ENCODE measurements around the gene HES3.

The HES3 gene

DNA sequence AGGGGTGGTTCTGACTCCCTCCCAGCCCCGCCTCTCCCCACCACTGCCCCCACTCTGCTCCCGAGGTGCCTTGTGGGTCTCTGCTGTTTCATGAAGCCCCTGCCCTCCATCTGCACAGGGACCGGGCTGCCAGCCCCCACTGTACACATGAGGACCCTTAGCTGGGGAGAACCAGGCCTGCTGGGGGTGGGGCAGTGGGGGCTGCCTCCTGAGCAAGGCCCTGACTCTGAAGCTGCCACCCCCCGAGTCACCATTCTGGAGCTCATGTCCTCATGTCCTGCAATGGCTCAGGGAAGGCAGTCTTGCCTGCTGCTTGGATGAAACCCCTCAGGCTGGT lies 8.4 kb downstream of the HES3 start:
- Histone ChIP-seq H3K4me1 (ENCODE audit: control insufficient read depth in 1 of 2, insufficient read depth in 2 of 2, low read length in 2 of 2) (peaks cover 0 to 5% of the 10 kb centered on the region in 2 donors), H3K9me3 (ENCODE audit: control insufficient read depth in 1 of 2, low read length in 2 of 2) (no peaks in the 10 kb centered on the region), H3K9ac (ENCODE audit: low read depth in 1 of 2, low read length in 2 of 2) (no peak overlapping the region), H3K4me3 (ENCODE audit: low read depth in 1 of 2, low read length in 2 of 2) (no peak overlapping the region), H3K27me3 (ENCODE audit: control insufficient read depth in 1 of 2, insufficient read depth in 2 of 2, low read length in 2 of 2) (peaks cover 17% of the 10 kb centered on the region in 2 donors), H3K36me3 (ENCODE audit: control insufficient read depth in 1 of 2, insufficient read depth in 2 of 2, low read length in 2 of 2) (peaks cover 0 to 10% of the 10 kb centered on the region in 2 donors), H3K27ac (ENCODE audit: low read depth, low read length) (no peak overlapping the region)

DNA sequence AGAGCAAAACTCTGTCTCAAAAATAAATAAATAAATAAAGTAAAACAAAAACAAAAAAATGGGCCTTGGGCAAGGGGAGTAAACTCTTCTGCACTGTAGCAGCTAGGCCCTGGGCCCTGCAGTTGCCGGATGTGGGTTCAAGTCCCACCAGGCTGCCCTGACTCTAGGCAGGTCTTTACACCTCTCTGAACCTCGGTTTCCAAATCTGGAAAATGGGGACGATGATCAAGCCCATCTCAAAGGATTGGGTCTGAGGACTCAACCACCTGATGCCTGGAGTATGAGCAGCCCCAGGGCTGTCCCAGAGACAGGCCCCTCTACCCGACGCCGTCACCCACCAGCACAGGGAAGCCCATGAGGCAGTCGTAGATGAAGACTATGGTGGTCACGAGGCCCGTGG lies 9.4 kb downstream of the HES3 start:
- H3K4me1 ChIP-seq (ENCODE audit: control insufficient read depth in 1 of 2, insufficient read depth in 2 of 2, low read length in 2 of 2): peaks cover 0 to 5% of the 10 kb centered on the region in 2 donors
- H3K27me3 ChIP-seq (ENCODE audit: control insufficient read depth in 1 of 2, insufficient read depth in 2 of 2, low read length in 2 of 2): peaks cover 8 to 15% of the 10 kb centered on the region in 2 donors
- no peak overlapping the region for H3K4me3 ChIP-seq (ENCODE audit: low read depth in 1 of 2, low read length in 2 of 2)
- peaks cover 0 to 10% of the 10 kb centered on the region in 2 donors for H3K36me3 ChIP-seq (ENCODE audit: control insufficient read depth in 1 of 2, insufficient read depth in 2 of 2, low read length in 2 of 2)
- H3K9ac ChIP-seq (ENCODE audit: low read depth in 1 of 2, low read length in 2 of 2): no peak overlapping the region
- no peaks in the 10 kb centered on the region for H3K9me3 ChIP-seq (ENCODE audit: control insufficient read depth in 1 of 2, low read length in 2 of 2)
- no peak overlapping the region for H3K27ac ChIP-seq (ENCODE audit: low read depth, low read length)

DNA sequence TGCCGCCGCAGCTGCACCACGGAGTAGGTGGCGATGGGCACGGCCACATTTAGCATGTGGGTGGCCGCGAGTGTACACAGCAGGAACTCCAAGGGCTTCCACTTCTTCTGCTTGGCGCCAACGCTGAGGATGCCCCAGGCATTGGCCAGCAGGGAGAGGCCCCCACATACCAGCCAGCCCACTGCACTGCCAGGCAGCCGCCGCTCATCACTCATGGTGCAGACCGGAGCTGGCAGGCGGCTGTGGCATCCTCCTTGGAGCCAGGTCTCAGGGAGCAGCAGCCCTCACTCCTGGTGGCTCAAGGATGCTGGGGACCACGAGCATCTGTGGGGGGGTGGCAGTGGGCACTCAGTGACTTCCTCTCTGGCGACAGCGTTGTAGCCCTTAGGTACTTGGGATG lies 10.7 kb downstream of the HES3 start:
- Histone ChIP-seq H3K36me3 (ENCODE audit: control insufficient read depth in 1 of 2, insufficient read depth in 2 of 2, low read length in 2 of 2) (peaks cover 0 to 10% of the 10 kb centered on the region in 2 donors), H3K4me1 (ENCODE audit: control insufficient read depth in 1 of 2, insufficient read depth in 2 of 2, low read length in 2 of 2) (peaks cover 5 to 14% of the 10 kb centered on the region in 2 donors), H3K9me3 (ENCODE audit: control insufficient read depth in 1 of 2, low read length in 2 of 2) (no peaks in the 10 kb centered on the region), H3K9ac (ENCODE audit: low read depth in 1 of 2, low read length in 2 of 2) (no peak overlapping the region), H3K27ac (ENCODE audit: low read depth, low read length) (no peak overlapping the region), H3K4me3 (ENCODE audit: low read depth in 1 of 2, low read length in 2 of 2) (no peak overlapping the region), H3K27me3 (ENCODE audit: control insufficient read depth in 1 of 2, insufficient read depth in 2 of 2, low read length in 2 of 2) (peaks cover 0 to 9% of the 10 kb centered on the region in 2 donors)

DNA sequence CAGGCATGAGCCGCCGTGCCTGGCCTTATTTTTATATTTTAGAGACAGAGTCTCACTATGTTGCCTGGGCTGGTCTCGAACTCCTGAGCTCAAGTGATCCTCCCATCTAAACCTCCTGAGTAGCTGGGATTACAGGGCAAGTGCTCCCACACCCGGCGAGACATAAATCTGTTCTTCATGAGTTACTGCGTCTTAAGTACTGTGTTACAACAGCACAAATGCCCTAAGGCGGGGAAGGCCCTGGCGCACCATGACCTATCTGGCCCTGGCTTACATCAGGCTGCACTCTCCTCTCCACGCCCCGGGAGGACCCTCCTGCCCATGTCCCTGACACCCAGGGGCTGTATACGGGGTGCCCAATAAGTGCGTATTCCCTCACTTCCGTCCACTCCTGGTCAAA lies 12.7 kb downstream of the HES3 start:
- H3K27ac ChIP-seq (ENCODE audit: low read depth, low read length): no peak overlapping the region

DNA sequence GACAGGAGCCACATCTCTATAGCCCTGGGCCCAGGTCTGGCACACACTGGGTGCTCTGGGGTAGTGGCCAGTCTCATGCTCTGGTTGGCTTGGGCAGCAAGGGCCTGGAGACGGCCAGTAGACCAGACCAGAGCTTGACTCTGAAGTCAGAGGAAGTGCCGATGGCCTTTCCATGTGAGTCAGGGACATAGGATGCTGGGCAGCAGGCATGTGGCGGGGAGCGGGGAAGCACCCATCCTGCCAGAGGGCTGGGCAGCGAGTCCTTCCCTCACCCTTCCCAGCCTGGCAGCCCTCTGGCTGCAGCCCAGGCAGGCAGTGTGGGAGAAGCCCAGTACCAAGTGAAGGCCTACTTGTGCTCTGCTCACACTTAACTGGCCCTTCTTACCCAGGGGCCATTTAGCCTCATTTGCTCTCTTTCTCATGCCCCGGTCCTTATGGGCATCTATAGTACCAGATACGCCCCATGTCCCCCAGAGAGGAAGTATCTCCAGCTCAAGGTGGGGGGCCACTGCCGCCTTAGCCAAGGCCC lies 13.6 kb downstream of the HES3 start:
- H3K9ac ChIP-seq (ENCODE audit: low read depth in 1 of 2, low read length in 2 of 2): no peak overlapping the region
- no peak overlapping the region for H3K4me3 ChIP-seq (ENCODE audit: low read depth in 1 of 2, low read length in 2 of 2)
- no peaks in the 10 kb centered on the region for H3K27me3 ChIP-seq (ENCODE audit: control insufficient read depth in 1 of 2, insufficient read depth in 2 of 2, low read length in 2 of 2)
- no peak overlapping the region for H3K27ac ChIP-seq (ENCODE audit: low read depth, low read length)
- H3K4me1 ChIP-seq (ENCODE audit: control insufficient read depth in 1 of 2, insufficient read depth in 2 of 2, low read length in 2 of 2): peaks cover 7 to 12% of the 10 kb centered on the region in 2 donors
- peaks cover 0 to 10% of the 10 kb centered on the region in 2 donors for H3K36me3 ChIP-seq (ENCODE audit: control insufficient read depth in 1 of 2, insufficient read depth in 2 of 2, low read length in 2 of 2)
- H3K9me3 ChIP-seq (ENCODE audit: control insufficient read depth in 1 of 2, low read length in 2 of 2): no peaks in the 10 kb centered on the region

More for the DNA sequence above, 12.7 kb downstream of the HES3 start:
- H3K4me3 ChIP-seq (ENCODE audit: low read depth in 1 of 2, low read length in 2 of 2): no peak overlapping the region
- no peak overlapping the region for H3K9ac ChIP-seq (ENCODE audit: low read depth in 1 of 2, low read length in 2 of 2)
- peaks cover 7 to 12% of the 10 kb centered on the region in 2 donors for H3K4me1 ChIP-seq (ENCODE audit: control insufficient read depth in 1 of 2, insufficient read depth in 2 of 2, low read length in 2 of 2)
- H3K36me3 ChIP-seq (ENCODE audit: control insufficient read depth in 1 of 2, insufficient read depth in 2 of 2, low read length in 2 of 2): peaks cover 0 to 10% of the 10 kb centered on the region in 2 donors
- no peaks in the 10 kb centered on the region for H3K9me3 ChIP-seq (ENCODE audit: control insufficient read depth in 1 of 2, low read length in 2 of 2)
- H3K27me3 ChIP-seq (ENCODE audit: control insufficient read depth in 1 of 2, insufficient read depth in 2 of 2, low read length in 2 of 2): no peaks in the 10 kb centered on the region

DNA sequence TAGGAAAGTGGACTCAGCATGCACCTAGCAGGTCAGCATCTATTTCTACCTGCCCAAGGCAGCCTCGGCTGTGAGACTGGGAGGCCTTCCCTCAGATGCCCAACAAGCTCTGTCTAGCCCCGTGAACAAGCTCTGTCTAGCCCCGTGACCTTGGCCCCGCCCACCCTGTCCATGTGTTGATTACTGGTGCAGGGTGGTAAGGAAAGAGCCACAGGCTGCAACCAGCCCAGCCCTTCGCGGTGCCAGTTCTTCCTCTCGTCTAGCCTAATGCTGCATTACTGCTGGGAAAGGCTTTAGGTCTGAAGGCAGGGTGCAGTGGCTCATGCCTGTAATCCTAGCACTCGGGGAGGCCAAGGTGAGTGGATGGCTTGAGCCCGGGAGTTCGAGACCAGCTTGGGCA lies 14.7 kb downstream of the HES3 start:
- Histone ChIP-seq H3K27me3 (ENCODE audit: control insufficient read depth in 1 of 2, insufficient read depth in 2 of 2, low read length in 2 of 2) (no peaks in the 10 kb centered on the region), H3K4me3 (ENCODE audit: low read depth in 1 of 2, low read length in 2 of 2) (no peak overlapping the region), H3K27ac (ENCODE audit: low read depth, low read length) (no peak overlapping the region), H3K4me1 (ENCODE audit: control insufficient read depth in 1 of 2, insufficient read depth in 2 of 2, low read length in 2 of 2) (peaks cover 11 to 17% of the 10 kb centered on the region in 2 donors), H3K9me3 (ENCODE audit: control insufficient read depth in 1 of 2, low read length in 2 of 2) (no peaks in the 10 kb centered on the region), H3K9ac (ENCODE audit: low read depth in 1 of 2, low read length in 2 of 2) (no peak overlapping the region), H3K36me3 (ENCODE audit: control insufficient read depth in 1 of 2, insufficient read depth in 2 of 2, low read length in 2 of 2) (peaks cover 0 to 10% of the 10 kb centered on the region in 2 donors)

DNA sequence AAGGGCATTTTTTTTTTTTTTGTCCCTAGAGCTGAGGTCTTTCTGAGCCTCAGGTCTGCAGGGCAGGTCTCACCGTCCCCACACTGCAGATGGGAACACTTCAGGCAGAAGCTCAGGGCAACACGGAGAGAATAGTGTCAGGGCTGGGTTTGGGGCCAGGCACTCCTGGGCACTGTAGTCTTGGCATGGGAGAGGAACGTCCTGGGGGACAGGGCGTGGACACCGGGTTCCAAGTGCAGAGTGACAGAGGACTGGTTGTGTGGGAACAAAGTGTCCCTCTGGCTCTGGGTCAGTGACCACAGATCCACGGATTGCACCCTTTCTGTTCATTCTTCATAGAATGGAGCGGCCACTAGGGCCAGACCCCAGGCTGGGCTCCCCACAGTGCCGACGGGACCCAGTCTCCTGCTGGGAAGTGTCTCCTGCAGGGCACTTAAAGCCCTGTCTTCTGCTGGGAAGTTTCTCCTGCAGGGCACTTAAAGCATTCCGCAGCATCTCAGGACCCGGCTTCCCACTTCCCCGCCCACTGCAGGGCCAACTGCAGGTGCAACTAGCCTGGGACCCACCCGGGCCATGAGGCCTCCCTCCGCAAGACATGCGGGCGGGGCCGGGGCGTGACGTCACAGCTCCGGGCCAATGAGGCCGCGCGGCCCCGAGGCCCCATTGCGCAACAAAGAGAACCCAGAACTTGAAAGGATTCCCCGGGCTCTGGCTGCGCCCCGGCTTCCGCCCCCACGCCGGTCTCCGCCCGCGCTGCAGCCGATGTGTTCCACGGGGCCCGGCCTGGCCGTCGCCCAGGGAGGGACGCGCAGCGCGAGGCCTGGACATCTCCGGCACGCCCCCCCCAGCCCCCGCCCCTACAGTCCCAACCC lies 15.7 kb downstream of the HES3 start:
- H3K9ac ChIP-seq (ENCODE audit: low read depth in 1 of 2, low read length in 2 of 2): peak overlapping the region in 1 of 2 donors; percentile 23
- H3K4me1 ChIP-seq (ENCODE audit: control insufficient read depth in 1 of 2, insufficient read depth in 2 of 2, low read length in 2 of 2): peaks cover 11 to 17% of the 10 kb centered on the region in 2 donors
- no peak overlapping the region for H3K27ac ChIP-seq (ENCODE audit: low read depth, low read length)
- no peaks in the 10 kb centered on the region for H3K27me3 ChIP-seq (ENCODE audit: control insufficient read depth in 1 of 2, insufficient read depth in 2 of 2, low read length in 2 of 2)
- H3K36me3 ChIP-seq (ENCODE audit: control insufficient read depth in 1 of 2, insufficient read depth in 2 of 2, low read length in 2 of 2): peaks cover 0 to 10% of the 10 kb centered on the region in 2 donors
- no peaks in the 10 kb centered on the region for H3K9me3 ChIP-seq (ENCODE audit: control insufficient read depth in 1 of 2, low read length in 2 of 2)
- H3K4me3 ChIP-seq (ENCODE audit: low read depth in 1 of 2, low read length in 2 of 2): peak overlapping the region; percentile 50 to 53

DNA sequence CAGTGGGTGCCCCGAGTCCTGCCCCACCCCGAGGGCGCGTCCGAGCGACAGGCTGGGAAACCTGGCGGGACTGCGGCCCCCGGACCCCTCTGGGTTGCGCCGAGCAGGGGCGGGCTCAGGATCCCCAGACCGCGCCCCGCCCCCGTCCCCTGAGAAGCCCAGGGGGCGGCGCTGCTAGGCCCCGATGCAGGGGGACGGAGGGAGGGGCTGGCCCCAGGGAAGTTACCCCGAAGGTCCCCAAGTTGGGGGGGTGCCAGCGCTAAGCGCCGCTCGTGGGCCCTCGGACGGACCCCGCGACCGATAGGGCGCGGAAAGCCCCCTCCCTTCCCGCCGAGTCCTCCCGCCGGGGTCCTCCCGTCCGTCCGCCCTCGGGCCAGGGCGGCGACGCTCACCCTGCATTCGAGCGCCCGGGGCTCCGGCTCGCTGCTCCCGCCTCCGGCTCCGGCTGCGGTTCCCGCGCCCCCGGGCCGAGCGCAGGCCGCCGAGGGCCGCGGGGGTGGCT lies 16.5 kb downstream of the HES3 start:
- peak overlapping the region; percentile 43 to 53 for H3K4me3 ChIP-seq (ENCODE audit: low read depth in 1 of 2, low read length in 2 of 2)
- H3K27ac ChIP-seq (ENCODE audit: low read depth, low read length): no peak overlapping the region
- H3K9me3 ChIP-seq (ENCODE audit: control insufficient read depth in 1 of 2, low read length in 2 of 2): no peaks in the 10 kb centered on the region
- peaks cover 0 to 10% of the 10 kb centered on the region in 2 donors for H3K36me3 ChIP-seq (ENCODE audit: control insufficient read depth in 1 of 2, insufficient read depth in 2 of 2, low read length in 2 of 2)
- H3K9ac ChIP-seq (ENCODE audit: low read depth in 1 of 2, low read length in 2 of 2): no peak overlapping the region
- peaks cover 11 to 17% of the 10 kb centered on the region in 2 donors for H3K4me1 ChIP-seq (ENCODE audit: control insufficient read depth in 1 of 2, insufficient read depth in 2 of 2, low read length in 2 of 2)
- H3K27me3 ChIP-seq (ENCODE audit: control insufficient read depth in 1 of 2, insufficient read depth in 2 of 2, low read length in 2 of 2): no peaks in the 10 kb centered on the region

DNA sequence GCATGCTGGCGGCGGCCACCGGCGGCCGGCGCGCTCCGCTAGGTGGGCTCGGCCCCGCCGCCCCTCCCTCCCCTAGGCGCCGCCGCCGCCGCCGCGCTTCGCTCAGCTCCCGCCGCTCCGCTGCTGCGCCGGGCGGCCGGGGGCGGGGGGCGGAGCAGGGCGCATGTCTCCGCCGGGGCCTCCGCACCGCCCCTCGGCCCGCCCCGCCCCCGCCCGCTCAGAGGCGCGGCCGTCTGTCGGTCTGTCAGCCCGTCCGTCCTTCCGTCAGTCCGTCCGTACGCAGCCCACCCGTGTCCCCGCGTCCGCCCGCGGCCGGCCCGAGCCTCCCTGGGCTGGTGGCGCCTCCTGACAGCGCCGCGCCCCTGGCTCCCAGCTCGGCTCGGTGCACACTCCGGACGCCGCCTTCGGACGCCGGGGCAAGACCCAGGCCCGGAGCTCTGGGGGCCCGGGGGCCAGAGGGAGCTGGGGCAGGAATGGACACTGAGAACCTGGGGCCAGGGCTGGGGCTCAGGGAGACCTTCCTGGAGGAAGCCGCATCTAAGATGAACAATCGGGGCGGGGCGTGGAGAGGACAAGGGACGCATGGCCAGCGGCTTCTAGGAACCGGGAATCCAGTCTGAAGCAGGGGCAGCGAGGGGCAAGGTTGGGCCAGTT lies 17.1 kb downstream of the HES3 start, which contains the start of gene GPR153:
Gene GPR153 (minus strand): TSS at position 138 of the 654 bp plus-strand sequence. CDS start 6,193 bp downstream, outside the sequence.
- no peak within 1 kb of the TSS for H3K27ac ChIP-seq (ENCODE audit: low read depth, low read length)

DNA sequence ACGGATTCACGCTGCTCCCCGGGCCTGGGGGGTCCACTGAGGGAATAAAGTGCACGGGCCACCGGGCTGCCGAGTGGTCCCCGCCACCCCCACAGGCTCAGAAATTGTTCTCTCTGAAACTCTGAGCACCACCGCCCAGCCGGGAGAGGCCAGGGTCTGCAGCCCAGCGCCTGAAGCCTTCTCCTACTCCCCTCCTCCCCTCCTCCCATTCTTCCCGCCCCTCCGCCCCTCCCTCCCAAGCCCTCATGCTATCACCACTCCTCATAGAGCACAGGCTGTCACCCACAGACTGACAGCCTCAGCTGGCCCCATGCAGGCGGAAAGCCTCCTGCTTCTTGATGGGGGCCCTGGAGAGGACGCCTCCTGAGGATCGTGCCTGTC lies 17.6 kb downstream of the HES3 start:
- peaks cover 11 to 17% of the 10 kb centered on the region in 2 donors for H3K4me1 ChIP-seq (ENCODE audit: control insufficient read depth in 1 of 2, insufficient read depth in 2 of 2, low read length in 2 of 2)
- no peak overlapping the region for H3K27ac ChIP-seq (ENCODE audit: low read depth, low read length)
- H3K4me3 ChIP-seq (ENCODE audit: low read depth in 1 of 2, low read length in 2 of 2): peak overlapping the region; percentile 22 to 57
- no peaks in the 10 kb centered on the region for H3K9me3 ChIP-seq (ENCODE audit: control insufficient read depth in 1 of 2, low read length in 2 of 2)
- peaks cover 0 to 10% of the 10 kb centered on the region in 2 donors for H3K36me3 ChIP-seq (ENCODE audit: control insufficient read depth in 1 of 2, insufficient read depth in 2 of 2, low read length in 2 of 2)
- no peaks in the 10 kb centered on the region for H3K27me3 ChIP-seq (ENCODE audit: control insufficient read depth in 1 of 2, insufficient read depth in 2 of 2, low read length in 2 of 2)
- peak overlapping the region in 1 of 2 donors; percentile 4 for H3K9ac ChIP-seq (ENCODE audit: low read depth in 1 of 2, low read length in 2 of 2)

More for the DNA sequence above, 17.1 kb downstream of the HES3 start, which contains the start of gene GPR153:
- Histone ChIP-seq H3K9ac (ENCODE audit: low read depth in 1 of 2, low read length in 2 of 2) (peak within 1 kb of the TSS in 1 of 2 donors; percentile 4), H3K4me1 (ENCODE audit: control insufficient read depth in 1 of 2, insufficient read depth in 2 of 2, low read length in 2 of 2) (peaks cover 11 to 17% of the 10 kb centered on the region in 2 donors), H3K36me3 (ENCODE audit: control insufficient read depth in 1 of 2, insufficient read depth in 2 of 2, low read length in 2 of 2) (peaks cover 0 to 10% of the 10 kb centered on the region in 2 donors), H3K4me3 (ENCODE audit: low read depth in 1 of 2, low read length in 2 of 2) (peak within 1 kb of the TSS; percentile 43 to 57), H3K27me3 (ENCODE audit: control insufficient read depth in 1 of 2, insufficient read depth in 2 of 2, low read length in 2 of 2) (no peaks in the 10 kb centered on the region), H3K9me3 (ENCODE audit: control insufficient read depth in 1 of 2, low read length in 2 of 2) (no peaks in the 10 kb centered on the region)

Measured in duodenal mucosa (tissue), 2 donors.